GM20000 (cell line): ENCODE data around the gene KIF13A.
"Not testable (repeated sequence)": the region's sequence is repeated elsewhere in the genome, so short reads cannot be mapped to it uniquely, and the experiment has no call there.

Experiments
- DNase-seq: peaks from one replicate; pipeline ENCODE4 v3.0.0; 2012; ENCODE audit warnings: low spot score
- TF ChIP-seq, protein P1 (sequence below): IDR thresholded peaks from 2 replicates; pipeline ENCODE4 v1.5.1; 2012; ENCODE audit warnings: mild to moderate bottlenecking, control low read depth; ENCODE audit errors: extremely low read depth, missing control alignments

KIF13A gene

DNA sequence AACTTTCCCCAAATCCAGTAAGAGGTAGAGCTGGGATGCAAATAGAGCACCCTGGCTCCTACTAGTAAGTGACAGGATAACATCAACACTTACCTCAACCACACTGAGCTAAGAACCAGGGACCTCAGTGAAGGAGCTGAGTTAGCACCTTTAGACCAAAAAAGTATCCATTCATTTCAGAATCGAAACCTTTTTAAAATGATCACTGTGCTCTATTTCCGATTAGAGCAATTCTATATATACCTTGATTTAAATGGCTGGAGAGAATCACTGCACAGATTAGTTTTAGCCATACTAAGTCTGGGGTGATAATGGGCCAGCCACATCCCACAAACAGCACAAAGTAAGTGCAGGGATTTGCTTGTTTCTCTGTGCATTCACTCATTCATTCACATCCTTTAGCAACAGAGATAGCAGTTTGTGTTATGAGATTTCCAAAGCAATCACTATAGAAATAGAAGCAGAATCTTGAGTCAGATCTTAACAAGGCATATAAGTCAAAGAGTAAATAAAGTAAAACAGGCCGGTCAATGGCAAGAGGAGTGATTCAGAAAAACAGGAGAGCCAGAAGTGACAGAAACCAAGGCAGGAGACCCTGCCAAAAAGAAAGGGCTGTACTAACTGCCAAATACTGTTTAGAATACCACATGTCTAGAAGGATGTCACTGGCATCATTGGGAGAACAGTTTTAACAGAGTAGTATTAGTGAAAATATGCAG is 136.3 kb downstream of the KIF13A start:
- TF ChIP-seq, protein P1, sequence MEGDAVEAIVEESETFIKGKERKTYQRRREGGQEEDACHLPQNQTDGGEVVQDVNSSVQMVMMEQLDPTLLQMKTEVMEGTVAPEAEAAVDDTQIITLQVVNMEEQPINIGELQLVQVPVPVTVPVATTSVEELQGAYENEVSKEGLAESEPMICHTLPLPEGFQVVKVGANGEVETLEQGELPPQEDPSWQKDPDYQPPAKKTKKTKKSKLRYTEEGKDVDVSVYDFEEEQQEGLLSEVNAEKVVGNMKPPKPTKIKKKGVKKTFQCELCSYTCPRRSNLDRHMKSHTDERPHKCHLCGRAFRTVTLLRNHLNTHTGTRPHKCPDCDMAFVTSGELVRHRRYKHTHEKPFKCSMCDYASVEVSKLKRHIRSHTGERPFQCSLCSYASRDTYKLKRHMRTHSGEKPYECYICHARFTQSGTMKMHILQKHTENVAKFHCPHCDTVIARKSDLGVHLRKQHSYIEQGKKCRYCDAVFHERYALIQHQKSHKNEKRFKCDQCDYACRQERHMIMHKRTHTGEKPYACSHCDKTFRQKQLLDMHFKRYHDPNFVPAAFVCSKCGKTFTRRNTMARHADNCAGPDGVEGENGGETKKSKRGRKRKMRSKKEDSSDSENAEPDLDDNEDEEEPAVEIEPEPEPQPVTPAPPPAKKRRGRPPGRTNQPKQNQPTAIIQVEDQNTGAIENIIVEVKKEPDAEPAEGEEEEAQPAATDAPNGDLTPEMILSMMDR = no peak
- no peak for DNase-seq

DNA sequence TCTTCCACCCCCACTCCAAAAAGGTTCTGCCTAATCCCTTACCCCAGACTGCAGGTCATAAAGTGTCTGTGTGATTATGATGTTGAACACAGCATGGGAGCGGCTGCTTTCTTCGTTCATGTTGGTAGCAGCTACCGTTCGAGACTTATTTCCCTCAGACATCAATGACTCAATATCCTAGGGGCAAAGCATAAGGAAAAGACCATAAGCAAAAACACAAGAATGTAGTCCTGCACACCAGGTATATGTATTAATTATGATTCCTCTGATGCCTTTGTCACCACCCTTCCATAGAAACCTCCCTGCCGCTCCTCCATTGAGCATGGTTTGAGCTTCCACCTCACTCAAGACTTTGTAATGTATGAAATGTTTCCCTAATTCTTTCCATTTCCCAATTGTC is 137.2 kb downstream of the KIF13A start:
- TF ChIP-seq, protein P1 = no peak
- no peak for DNase-seq

GRCh38 chr6:17847203-17847760 is 140.2 kb downstream of the KIF13A start:
- TF ChIP-seq, protein P1 = no peak
- no peak for DNase-seq

- TF ChIP-seq, protein P1 = no peak
Measured at GRCh38 chr6:17846762-17847161, 140.7 kb downstream of the KIF13A start.

DNA sequence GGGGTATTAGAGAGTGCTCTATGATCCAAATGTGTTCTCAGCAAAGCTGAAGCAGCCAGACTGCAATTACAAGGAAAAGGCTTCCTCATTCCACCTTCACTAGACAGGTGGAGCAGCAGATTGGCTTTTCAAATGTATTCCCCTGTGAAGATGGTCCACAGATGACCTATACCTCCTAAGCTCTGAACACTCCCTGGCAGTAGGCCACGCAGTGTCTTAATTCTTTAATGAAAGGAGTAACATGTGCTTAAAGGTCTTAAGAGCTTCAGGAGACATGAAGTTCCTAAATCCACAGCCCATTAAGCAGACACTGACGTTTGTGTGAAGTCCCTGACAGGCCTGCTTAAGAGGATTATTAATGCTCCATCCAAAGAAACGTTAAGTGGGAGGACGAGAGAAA is 141.8 kb downstream of the KIF13A start:
- DNase-seq = no peak
- TF ChIP-seq, protein P1 = no peak

More at GRCh38 chr6:17846762-17847161, 140.7 kb downstream of the KIF13A start:
- DNase-seq = no peak

- not testable (repeated sequence) for DNase-seq
Measured at GRCh38 chr6:17844967-17845366, 142.5 kb downstream of the KIF13A start.

GRCh38 chr6:17842934-17843821 is 144.3 kb downstream of the KIF13A start:
- TF ChIP-seq, protein P1 = no peak

More at GRCh38 chr6:17842934-17843821, 144.3 kb downstream of the KIF13A start:
- DNase-seq = no peak
